NCI-H146 treated with DMSO at 0.1 percent for 48 hours (cell line): Measurements from ENCODE around the gene GABARAPL1.
A peak's percentile ranks its signal among the peaks of the same experiment; 100 is the strongest.

Experiments
- DNase-seq: peaks from one replicate; lab custom pipeline; 2025; ENCODE audit not compliant: unreplicated experiment; lab: John Stamatoyannopoulos, UW

Gene GABARAPL1

DNA sequence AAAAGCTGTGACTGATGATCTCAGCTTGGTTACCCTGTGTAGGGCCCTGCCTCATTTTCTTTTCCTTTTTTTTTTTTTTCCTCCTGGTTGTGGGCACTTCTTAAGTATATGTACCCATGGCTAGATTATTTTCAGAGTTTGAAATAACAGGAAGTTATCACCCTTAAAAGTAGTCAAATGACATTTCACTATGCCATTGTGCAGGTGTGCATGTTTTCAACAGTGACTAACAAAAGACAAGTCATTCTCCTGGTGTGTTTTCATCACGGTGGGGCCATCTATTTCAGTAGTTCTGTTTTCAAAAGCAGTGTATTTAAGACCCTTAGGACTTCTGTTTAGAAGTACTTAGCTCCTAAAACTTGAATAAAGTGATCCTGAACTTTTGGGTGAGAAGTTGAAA, 15.0 kb downstream of the GABARAPL1 start:
- no peak for DNase-seq

- no peak for DNase-seq
Observed at GRCh38 chr12:10234562-10234961, 21.9 kb downstream of the GABARAPL1 start.

GRCh38 chr12:10235761-10236631, 23.3 kb downstream of the GABARAPL1 start:
- DNase-seq, result peak; percentile 41

GRCh38 chr12:10236720-10237119, 24.0 kb downstream of the GABARAPL1 start:
- DNase-seq, result no peak

GRCh38 chr12:10238526-10238925, 25.8 kb downstream of the GABARAPL1 start:
- DNase-seq, result no peak

DNA sequence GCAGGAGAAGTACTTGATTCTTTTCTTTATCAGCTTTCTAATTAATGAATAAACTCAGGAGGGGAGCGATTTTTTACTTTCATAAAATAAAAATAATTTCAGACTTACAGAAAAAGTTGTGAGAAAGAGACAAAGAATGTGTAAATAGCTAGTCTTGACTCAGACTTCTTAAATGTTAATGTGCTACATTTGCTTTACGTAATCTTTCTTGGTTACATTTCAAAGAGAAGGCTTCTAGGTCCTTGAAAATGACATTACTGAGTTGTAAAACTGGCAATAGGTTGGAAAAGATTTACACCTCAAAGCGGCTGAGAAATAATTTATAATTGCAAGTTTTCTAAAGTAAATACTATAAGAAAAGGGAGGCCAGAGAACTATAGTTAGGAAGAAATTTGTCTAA, 28.6 kb downstream of the GABARAPL1 start:
- no peak for DNase-seq

DNA sequence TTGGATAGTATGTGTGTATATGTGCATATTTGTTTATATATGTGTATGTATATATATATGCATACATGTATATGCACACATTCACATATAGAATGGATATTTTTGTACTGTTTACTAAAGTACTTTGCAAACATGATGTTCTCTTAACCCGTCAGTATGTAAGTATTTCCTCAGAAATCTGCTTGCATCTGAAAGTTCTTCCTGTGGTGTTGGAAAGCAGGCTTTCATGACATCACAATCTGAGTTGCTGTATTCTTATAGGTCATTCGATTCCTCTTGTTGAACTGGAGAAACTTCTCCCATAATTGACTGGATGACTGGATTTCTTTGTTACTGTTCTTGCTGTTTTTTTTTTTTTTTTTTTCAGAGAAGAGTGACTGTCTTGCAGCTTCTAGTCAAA, 29.1 kb downstream of the GABARAPL1 start:
- no peak for DNase-seq

DNA sequence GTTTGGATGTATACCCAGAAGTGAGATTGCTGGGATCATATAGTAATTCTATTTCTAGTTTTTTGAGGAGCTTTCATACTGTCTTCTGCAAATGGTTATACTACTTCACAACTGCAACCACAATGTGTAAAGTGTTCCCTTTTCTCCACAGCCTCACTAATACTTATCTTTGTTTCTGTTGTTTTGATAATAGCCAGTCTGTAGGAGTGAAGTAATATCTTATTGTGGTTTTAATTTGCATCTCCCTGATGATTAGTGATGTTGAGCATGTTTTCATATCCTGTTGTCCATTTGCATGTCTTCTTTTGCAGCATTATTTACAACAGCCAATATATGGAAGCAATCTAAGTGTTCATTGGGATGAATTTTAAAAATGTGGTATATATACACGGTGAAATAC, 29.9 kb downstream of the GABARAPL1 start:
- no peak for DNase-seq

DNA sequence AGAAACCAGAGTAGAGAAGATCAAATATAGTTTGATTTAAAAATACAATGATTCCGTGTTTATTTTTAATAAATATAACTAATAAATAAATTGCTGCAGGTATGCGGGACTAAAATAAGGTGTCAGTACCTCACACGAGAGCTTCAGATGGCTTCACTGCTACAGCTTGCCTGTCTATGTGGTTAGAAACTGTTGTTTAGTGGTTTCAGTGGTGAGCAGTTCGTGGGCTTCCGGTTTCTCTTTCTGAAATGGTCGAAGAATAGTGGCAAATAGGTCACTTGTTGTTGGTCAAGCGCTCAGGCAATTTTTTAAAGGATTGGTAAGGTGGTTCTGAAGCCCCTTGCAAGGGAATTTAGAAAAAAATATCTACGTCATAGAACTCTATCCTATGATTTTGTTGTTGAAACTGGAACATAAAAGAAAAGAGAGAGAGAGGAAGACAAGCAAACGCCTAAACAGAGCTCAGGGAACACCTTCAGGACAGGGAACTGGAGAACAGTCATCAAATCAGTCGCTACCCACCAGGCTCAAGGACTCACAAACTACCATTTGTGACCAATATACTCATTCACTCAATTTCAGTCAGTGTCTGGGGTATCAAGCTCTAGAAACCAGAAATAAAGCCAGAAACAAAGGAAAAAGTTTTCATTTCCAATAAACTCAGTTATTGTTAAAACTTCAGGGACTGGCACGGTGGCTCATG, 31.3 kb downstream of the GABARAPL1 start:
- no peak for DNase-seq

- DNase-seq, result no peak
Observed at GRCh38 chr12:10247436-10248058, 34.9 kb downstream of the GABARAPL1 start.

DNA sequence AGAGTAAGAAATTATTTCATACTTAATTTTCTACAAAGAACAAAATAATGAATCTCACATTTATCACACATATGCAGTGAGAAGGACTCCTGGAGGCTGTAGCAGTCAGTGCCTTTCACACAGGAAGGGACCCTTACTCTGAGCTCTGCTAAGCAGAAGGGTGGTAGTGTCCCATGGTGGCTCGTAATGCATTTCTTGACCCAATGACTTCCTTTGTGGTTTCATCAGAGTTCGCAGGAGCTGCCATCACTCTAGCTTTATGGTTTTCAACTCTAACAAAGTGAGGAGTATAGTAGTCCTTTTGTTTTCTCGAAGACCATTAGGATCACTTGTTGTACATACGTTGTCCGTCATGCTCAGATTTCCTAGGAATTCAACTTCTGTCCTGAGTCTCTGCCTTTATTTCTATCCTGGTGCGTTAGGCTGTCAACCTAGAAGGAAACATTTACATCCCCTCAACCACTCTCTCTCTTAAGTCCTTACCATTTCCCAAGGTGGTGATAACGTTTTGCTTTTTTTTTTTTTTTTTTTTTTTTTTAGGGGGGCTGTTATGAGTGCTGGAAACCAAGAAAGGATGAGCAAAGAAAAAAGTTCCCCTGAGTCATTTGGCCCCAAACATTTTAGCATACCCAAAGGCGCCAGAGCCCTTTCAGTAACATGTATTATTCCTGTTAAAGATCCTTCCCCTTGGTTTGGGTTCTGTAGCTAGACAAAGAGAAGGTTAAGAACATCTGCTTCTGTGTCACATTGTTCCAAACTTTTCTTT, 37.2 kb downstream of the GABARAPL1 start:
- no peak for DNase-seq

DNA sequence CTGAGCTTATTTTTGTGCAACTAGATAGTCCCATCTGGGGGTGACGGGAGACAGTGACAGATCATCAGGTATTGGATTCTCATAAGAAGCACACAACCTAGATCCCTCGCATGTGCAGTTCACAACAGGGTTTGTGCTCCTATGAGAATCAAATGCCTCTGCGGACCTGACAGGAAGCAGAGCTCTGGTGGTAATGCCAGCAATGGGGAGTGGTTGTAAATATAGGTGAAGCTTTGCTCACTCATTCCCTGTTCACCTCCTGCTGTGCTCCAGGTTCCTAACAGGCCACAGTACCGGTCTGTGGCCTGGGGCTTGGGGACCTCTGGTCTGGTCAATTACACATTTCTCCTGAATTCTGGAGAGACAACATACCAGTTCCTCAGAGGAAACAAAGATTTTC, 39.0 kb downstream of the GABARAPL1 start:
- DNase-seq, result no peak

GRCh38 chr12:10252201-10252600, 39.5 kb downstream of the GABARAPL1 start:
- DNase-seq, result no peak

DNA sequence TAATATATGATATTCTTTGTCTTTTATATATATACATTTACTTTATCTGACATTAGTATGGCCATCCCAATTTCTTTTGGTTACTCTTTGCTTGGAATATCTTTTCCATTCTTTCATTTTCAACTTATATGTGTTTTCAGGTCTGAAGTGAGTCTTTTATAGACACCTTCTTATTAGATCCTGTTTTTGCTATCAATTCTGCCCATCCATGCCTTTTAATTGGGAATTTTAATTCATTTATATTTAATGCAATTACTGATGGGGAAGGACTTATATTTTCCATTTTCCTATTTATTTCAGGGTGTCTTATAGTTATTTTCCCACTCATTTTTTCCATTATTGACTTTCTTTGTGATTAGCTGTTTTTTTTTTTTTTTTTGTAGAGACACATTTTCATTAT, 43.4 kb downstream of the GABARAPL1 start:
- DNase-seq, result no peak

GRCh38 chr12:10260927-10261326, 48.2 kb downstream of the GABARAPL1 start:
- DNase-seq, result no peak

DNA sequence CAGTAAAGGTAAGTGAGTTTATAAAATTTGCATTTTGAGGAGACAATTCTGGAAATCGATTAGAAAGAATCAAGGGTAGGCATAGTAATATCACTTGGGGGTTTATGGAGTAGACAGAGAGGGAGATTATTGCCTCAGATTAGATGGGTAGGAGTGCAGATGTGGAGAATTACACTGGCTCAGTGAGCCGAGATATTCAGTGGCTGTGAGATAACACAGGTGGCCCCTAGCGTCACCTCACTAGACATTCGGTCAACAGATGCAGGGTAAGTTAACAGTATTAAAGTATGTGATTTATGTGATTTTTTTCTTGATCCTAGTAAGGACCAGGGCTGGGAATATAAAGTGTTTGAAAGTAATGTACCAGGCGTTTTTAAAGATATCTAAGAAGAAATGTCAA, 55.4 kb downstream of the GABARAPL1 start:
- peak; percentile 66 for DNase-seq

- DNase-seq, result no peak
Observed at GRCh38 chr12:10272467-10272866, 59.8 kb downstream of the GABARAPL1 start.
